HG03378 (cell line): Measurements from ENCODE around the gene HSPB9.
"Not testable (repeated sequence)": the region's sequence is repeated elsewhere in the genome, so short reads cannot be mapped to it uniquely, and the experiment has no call there.

Experiments used
- ATAC-seq: cut with Tn5 transposase; IDR thresholded peaks from one replicate; pipeline ENCODE4 v1.9.1; 2021; ENCODE audit warnings: mild to moderate bottlenecking, moderate library complexity; ENCODE audit not compliant: unreplicated experiment

Gene HSPB9

DNA sequence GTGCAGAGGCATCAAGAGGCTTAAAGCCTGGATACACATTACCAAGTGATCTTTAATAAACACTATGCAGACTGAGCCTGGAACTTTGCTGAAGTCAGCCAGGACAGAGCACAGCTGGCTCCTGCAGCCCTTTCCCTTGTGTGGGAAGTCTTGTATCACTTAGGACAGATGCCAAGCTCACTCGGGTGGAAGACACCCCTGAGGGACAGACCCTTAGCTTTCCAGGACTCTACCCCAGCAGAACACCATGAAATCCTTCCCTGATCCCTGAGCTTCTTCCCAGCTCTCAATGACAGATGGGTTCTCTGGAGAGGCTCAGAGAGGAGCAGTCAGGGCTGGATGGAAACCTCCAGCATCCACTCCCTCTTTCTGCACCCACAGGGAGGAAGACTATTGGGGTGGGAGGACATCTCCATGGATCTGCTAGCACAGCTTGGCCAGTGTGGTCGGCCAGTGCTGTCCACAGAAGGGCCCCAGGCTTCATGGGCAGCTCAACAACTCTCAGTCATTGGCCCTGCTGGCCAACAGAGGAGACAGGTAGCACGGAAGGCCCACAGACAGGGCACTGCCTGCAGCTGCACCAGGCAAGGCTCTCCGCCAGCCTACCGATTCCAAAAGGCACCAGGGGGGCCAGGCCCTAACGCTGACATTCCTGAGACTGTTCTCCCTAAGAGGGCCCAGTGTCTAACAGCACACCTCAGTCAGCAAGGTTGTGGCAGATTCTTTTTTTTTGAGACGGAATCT lies 16.3 kb downstream of the HSPB9 start:
- ATAC-seq = no peak

DNA sequence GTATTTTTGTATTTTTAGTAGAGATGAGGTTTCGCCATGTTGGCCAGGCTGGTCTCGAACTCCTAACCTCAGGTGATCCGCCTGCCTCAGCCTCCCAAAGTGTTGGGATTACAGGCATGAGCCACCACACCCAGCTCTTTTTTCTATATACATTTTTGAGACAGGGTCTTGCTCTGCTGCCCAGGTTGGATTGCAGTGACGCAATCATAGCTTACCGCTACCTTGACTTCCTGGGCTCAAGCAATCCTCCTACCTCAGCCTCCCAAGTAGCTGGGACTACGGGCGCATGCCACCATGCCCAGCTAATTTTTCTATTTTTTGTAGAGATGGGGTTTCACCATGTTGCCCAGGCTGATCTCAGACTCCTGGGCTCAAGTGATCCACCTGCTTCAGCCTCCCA lies 18.1 kb downstream of the HSPB9 start:
- not testable (repeated sequence) for ATAC-seq

DNA sequence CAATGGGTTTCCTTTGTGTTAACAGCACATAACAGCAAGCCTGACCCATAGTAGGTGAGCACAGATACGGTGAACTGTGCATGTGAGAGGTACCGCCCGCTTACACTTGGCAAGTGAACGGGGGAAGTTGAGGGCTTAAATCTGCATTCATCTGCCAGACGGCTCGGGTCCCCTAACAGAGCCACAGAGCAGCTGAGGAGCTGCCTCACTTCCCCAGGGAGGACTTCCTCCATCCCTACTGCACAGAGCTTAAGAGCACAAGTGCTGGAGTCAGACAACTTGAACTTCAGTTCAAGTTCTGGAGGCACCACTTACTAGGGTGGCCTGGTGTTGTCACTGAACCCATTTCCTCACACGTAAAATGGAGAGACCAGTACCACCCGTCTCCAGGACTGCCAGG lies 18.8 kb downstream of the HSPB9 start:
- no peak for ATAC-seq

DNA sequence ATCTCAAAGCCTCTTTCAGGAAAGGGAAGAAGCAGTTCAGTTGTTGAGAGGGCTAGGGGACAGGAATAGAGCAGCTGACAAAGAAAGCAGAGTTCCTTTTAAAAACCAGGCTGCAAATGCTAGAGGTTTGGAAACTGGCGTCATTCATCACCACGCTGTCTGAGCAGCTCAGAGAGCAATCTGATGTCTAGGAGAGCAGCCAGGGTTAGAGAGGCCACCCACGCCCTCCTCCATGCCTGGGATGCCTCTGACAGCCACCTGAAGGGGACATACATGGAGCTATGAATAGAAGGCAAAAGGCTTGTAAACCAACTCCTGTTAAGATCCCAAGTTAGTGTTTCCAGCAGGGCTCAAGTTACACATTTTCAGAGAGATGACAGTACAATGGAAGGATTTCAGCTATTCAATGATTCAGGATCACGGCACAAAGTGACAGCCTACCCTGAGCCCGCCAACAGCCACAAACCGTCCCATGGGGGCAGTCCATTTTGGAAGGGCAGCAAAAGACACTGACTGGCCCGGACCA lies 19.8 kb downstream of the HSPB9 start:
- no peak for ATAC-seq

DNA sequence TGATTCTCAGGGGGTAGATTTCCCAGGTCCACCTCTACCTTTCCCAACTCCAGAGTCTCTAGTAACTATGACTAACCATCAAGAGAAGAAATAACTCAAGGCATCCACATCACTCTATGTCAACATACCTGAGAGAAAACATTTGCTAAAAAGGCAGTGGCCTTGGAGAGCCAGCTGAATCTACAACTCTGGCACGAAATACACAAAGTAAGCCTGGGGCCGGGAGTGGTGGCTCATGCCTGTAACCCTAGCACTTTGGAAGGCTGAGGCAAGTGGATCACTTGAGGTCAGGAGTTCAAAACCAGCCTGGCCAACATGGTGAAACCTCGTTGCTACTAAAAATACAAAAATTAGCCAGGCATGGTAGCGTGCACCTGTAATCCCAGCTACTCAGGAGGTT lies 20.5 kb downstream of the HSPB9 start:
- ATAC-seq = not testable (repeated sequence)

DNA sequence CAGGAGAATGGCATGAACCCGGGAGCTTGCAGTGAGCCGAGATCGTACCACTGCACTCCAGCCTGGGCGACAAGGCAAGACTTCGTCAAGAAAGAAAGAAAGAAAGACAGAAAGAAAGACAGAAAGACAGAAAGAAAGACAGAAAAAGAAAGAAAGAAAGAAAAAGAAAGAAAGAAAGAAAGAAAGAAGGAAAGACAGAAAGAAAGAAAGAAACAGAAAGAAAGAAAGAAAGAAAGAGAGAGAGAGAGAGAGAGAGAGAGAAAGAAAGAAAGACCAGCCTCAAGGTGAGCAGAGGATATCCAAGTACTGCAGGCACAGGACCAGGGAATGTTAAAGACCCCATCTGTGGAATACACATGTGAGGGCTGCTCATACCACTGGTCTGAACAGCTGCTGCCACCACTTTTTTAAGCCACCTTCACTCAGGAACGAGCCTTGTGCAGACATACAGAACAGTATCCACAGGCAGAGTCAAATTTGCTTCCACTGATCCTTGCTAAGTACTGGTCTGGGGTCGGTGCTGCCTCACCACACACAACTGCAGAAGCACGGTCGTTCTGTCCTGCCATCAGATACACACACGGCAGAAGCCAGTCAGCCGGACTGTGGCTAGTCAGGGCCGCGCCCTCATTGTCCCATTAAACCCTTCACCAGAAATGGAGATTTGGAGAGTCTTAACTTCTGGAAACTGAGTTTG lies 24.5 kb downstream of the HSPB9 start:
- no peak for ATAC-seq

DNA sequence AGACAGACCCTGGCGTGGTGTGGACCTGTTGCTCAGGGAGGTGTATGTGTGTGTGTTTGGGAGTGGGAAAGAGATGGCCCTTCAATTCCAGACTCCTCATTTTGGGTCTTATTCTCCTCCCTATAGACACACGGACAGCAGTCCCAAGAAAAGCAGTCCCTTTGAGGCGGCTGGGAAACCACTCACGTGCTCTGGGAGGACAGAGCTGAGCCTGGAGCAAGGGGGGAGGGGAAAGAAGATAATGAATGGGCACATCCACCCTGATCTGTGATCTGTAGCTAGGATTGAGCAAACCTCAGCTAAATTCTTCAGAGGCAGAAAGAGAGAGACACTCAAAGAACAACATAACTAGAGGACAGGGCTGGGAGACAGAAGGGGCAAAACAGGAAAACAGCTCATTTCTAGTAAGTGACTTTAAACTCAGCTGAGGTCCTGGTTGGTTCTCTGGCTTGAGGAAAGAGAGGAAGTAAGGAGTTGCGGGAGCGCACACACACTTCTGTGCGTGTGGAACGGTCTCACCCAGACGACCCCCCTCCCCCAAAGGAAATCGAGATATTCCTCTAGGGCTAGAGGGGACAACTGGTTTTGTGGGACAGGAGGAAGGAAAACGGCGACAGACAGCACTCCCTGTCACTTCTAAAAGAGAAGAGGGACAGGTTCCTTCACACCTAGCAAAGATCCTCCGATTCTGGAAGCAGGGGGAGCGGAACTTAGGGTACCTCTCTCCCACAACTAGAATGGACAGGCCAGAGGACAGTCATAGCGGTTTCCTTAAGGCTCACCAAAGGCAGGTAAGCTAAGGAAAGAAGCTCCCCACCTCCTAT lies 31.5 kb downstream of the HSPB9 start:
- ATAC-seq = no peak

DNA sequence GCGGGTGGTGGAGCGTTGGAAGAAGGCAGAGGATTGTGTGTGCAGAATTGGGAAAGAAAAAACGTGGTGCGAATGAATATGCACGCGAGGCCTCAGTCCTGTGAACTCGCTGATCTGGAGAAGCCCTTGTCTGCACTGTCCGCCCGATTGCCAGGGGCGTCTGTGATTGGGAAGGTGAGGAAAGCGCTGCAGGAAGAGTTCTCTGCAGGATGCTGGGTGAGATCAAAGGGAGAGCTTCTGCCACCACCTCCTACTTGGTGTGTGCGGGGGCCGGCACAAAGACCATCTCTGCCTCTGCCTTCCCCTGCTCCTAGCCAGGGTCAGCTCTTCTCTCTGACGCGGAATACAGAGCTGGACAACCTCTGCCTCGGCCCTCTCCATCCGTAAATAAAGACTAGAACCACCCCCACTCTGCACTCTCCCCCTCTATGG lies 33.0 kb downstream of the HSPB9 start:
- no peak for ATAC-seq

DNA sequence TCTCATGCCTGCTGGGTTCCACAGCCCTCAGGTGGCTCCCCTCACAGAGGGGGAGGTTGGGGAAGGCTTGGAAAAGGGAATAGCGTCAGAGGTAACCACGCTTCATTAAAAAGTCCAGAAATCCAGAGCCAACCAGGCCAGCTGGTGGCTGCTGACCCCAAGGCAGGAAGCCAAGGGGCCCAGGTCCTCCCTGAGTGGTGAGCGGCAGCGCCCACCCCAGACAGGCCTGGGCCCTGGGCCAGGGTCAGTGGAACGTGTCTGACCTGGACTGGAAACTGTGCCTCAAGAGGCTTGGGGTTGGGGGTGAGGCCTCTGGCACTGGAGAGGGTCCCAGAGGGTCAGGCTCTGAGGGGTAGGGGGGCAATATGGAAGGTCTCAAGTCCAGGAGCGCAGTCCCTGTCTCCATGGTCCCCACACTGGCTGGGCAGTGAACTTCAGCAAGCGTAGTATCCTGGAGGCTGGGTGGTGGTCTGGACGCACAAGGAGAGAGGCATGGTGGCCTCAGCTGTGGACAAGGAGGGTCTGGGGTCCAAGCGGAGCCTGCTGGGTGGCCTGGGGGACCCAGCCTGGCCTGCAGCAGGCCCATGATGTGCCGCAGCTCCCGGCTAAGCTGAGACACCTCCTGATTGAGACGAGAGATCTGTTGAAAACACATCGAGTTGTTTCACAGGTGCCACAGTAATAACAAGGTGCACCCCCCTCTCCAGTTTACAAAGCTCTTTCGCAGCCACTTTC lies 37.4 kb downstream of the HSPB9 start:
- no peak for ATAC-seq

DNA sequence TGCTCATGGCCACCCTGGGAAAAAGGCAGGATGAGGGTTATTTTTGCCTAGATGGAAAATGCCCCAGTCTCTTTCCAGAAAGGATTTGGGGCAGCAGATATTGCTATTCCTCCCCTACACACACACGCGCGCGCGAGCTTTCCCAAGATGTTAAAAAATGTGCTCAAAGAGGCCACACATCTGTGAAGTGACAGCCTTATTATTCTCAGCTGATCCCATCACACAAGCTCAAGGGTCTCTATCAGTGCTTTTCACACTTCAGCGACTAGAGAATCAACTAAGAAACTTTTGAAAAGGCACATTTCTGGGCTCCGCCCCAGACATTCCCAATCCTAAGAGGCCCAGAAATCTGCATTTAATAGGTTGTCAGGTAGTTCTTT lies 37.9 kb downstream of the HSPB9 start:
- ATAC-seq = no peak

DNA sequence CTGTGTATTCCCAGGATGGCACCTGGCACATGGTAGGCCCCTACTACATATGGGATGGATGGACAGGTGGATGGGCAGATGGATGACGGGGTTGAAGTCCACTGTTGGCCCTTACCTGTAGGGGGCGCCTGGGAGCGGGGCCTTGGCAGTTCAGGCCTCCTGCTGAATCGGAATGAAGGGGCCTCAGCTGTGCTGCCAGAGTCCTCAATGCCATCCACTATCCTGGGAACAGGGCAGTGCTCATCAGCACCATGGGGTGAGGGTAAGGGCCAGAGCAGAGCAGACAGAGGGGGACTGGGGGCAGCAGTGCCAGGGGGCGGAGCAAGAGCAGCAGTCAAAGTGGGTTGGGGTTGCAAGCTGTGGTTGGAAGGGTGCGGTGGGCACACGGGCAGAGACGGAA lies 40.5 kb downstream of the HSPB9 start:
- ATAC-seq = no peak

DNA sequence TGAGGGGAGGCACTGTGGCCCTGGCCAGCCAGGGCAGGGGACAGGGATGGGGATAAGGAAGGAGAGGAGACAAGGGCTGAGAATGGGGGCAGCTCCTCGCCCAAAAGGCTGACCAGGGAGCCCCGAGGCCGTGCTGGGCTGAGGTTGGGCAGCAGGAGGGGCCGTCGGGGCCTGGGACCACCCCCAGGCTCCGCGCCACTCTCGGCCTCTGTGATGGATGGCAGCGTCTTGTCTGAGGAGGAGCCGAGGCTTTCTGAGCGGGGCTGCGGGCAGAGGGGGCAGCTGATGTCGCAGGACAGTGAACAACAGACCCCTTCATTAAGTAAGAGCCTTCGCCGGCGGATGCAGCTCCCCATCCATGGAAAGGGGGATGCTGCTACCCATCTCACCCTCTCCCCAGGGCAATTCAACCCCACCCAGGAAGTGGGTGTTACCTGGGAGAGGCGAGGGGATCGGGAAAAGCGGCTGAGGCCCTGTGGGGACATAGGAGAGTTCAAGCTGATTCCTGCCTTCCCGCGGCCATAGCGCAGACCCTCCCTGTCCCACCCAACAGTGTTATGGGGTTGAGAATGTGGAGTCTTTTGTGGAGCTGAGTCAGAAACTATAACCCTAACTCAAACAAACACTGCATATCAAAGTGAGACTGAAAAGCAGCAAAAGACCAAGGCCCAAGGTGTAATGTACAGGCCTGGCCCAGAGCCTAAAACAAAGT lies 41.2 kb downstream of the HSPB9 start:
- no peak for ATAC-seq

DNA sequence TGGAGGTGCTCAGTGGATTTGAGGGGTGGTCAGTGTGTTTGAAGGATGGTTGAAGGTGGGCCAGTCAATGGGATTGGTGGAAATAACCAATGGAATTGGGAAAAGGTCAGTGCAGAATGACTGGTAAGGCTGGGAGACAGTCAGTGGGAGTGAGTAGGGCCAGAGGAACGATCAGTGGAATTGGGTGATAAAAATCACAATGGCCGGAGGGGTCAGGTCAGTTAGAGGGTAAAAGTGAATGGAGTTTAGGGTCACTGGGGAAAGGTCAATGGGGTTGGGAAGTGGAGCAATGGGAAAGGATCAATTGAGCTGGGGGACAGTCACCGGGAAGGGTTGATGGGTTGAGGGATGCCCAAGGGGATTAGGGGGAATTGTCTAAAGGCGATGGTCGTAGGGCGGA lies 43.1 kb downstream of the HSPB9 start:
- no peak for ATAC-seq

DNA sequence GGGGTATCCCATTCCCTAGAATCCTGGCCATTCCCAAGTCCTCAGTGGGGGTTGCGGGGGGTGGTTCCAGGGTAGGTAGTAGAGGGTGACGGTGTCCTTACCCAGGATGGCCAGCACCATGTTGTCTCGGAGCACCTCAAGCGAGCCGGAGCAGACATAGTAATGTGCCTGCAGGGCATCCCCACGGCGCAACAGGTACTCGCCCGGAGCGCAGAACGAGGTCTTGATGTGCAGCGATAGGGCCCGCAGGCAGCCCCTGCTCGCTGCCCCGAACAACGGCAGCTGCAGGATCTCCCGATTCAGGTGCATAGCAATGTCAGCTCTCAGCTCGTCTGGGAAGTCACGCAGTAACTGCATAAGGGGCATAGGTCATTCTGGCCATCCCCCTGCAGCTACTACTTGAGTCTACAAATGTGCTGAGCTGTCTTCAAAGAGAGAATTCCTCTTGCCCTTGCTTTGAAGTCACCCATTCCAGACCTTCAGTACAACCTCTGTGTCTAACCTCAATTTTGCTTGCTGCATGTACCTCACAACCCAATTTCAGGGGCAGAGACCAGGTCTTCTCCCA lies 43.7 kb downstream of the HSPB9 start:
- ATAC-seq = no peak

DNA sequence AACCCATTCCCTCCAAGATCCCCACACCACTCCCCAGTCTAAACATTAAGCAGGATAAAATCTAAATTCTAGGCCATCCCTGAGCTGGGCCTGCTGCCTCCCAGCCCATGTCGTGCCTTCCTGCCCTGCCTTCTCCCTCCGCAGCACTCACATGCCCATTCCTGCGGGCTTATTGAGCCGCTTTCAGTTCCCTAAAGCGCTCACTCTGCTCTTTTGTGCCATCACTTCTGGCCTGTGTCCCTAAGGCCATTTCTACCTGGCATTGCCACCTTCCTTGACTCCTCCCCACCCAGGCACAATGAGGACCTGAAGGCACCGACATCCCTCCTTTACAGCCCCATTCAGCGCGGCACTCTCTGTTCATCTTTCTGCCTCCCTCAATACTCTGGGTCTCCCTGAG lies 45.2 kb downstream of the HSPB9 start:
- no peak for ATAC-seq

DNA sequence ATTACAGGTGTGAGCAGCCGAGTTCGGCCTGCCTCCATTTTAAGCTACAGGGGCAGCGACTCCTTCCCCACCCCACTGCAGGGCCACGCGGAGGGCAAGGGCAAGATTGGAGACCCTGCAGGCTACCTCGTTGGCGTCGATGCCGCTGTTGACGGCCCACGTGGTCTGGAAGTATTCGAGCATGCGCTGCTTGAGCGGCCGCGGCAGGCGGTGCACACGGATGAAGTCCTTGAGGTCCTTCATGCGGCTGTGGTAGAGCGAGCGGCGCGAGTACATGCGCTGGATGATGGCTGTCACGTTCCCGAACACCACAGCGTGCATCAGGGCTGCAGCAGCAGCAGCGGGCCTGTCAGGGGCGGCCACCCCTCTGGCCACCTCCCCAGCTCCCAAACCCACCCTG lies 46.7 kb downstream of the HSPB9 start:
- no peak for ATAC-seq

DNA sequence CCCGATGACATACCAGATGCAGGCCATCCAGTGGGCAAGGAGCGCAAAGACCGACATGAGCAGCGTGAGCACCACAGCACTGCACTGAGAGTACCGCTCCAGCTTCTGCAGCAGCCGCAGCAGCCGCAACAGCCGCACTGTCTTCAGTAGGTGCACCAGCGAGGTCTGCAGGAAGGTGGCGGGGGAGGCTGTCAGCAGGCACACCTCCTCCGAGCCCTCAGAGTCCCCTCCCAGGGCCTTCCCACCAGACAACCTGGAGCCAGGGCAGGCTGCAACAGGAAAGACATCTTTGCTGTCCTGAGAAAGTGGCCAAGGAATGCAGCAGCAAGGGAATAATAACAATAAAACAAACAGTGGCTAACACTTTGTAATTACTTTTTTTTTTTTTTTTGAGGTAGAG lies 49.2 kb downstream of the HSPB9 start:
- no peak for ATAC-seq
